IMR-90 (cell line): ENCODE data around the gene VWCE. TPM values are rescaled to one million over a fixed set of nuclear protein-coding genes. Genes with fewer than 3 reads are reported as not detected.

Source experiments
- ATAC-seq: fragments of 200-7000 bp; cut with Tn5 transposase; 2 replicates; pipeline ENCODE4 v1.9.1; 2020; ENCODE audit warnings: low read depth, mild to moderate bottlenecking, moderate library complexity
- BruUV-seq: library from RNA; stranded (reverse); fragments of 400-500 nt; replicated peaks from 2 replicates; lab custom pipeline; 2021; lab: Mats Ljungman, UMichigan
- CTCF ChIA-PET: fragments of 300-600 bp; formaldehyde crosslinking; extraction: SDS; loops from one replicate; lab custom pipeline; 2021; ENCODE audit warnings: antibody characterized with exemption; lab: Yijun Ruan, JAX
- POLR2A ChIA-PET: fragments of 300-600 bp; sonication (Branson Sonifier 250); formaldehyde crosslinking; loops from one replicate; lab custom pipeline; 2022; ENCODE audit warnings: antibody characterized with exemption; ENCODE audit not compliant: unreplicated experiment; lab: Charles Lee
- DNase-seq: peaks from one replicate; pipeline ENCODE4 v3.0.0; 2013
- H2AFZ ChIP-seq: replicated peaks from 2 replicates; pipeline ENCODE3; 2013; ENCODE audit warnings: low read length, mild to moderate bottlenecking; ENCODE audit not compliant: poor library complexity
- H2AK5ac ChIP-seq: 2 replicates; pipeline ENCODE4 v1.6.1; 2013; ENCODE audit warnings: low read depth, low read length, inconsistent platforms
- H2AK9ac ChIP-seq: replicated peaks from 2 replicates; pipeline ENCODE3; 2013; ENCODE audit warnings: mild to moderate bottlenecking, low read depth, low read length, moderate library complexity; ENCODE audit not compliant: poor library complexity
- H2BK120ac ChIP-seq: 2 replicates; pipeline ENCODE4 v1.6.1; 2013; ENCODE audit warnings: low read depth, low read length, inconsistent platforms
- H2BK15ac ChIP-seq: 3 replicates; pipeline ENCODE4 v1.6.1; 2013; ENCODE audit warnings: low read depth, low read length, inconsistent platforms
- H2BK20ac ChIP-seq: 2 replicates; pipeline ENCODE4 v1.6.1; 2013; ENCODE audit warnings: low read depth, mild to moderate bottlenecking, inconsistent platforms, low read length, moderate library complexity
- H2BK5ac ChIP-seq: 2 replicates; pipeline ENCODE4 v1.6.1; 2013; ENCODE audit warnings: mild to moderate bottlenecking, low read depth, low read length, inconsistent platforms; ENCODE audit not compliant: poor library complexity, severe bottlenecking
- H3K14ac ChIP-seq: replicated peaks from 2 replicates; pipeline ENCODE4 v1.6.1; 2013; ENCODE audit warnings: low read depth, low read length, inconsistent platforms
- H3K18ac ChIP-seq: 2 replicates; pipeline ENCODE4 v1.6.1; 2013; ENCODE audit warnings: low read depth, low read length, control low read depth
- H3K23ac ChIP-seq: 2 replicates; pipeline ENCODE4 v1.6.1; 2013; ENCODE audit warnings: low read depth, low read length, inconsistent platforms
- H3K27ac ChIP-seq: 2 replicates; pipeline ENCODE4 v1.5.1; 2013; ENCODE audit warnings: mild to moderate bottlenecking, control low read depth, low read length; ENCODE audit not compliant: insufficient read depth
- H3K27me3 ChIP-seq: 2 replicates; pipeline ENCODE4 v1.6.1; 2013; ENCODE audit warnings: low read length; ENCODE audit not compliant: control insufficient read depth, insufficient read depth
- H3K36me3 ChIP-seq: 2 replicates; pipeline ENCODE4 v1.6.1; 2013; ENCODE audit warnings: low read length, mixed read lengths; ENCODE audit not compliant: control insufficient read depth, insufficient read depth
- H3K4ac ChIP-seq: 2 replicates; pipeline ENCODE4 v1.6.1; 2013; ENCODE audit warnings: low read depth, low read length, inconsistent platforms
- H3K4me1 ChIP-seq: 2 replicates; pipeline ENCODE4 v1.6.1; 2013; ENCODE audit warnings: low read length, mixed read lengths; ENCODE audit not compliant: control insufficient read depth, insufficient read depth
- H3K4me2 ChIP-seq: 2 replicates; pipeline ENCODE4 v1.6.1; 2013; ENCODE audit warnings: low read depth, mild to moderate bottlenecking, control low read depth, low read length, moderate library complexity
- H3K4me3 ChIP-seq: 2 replicates; pipeline ENCODE4 v1.5.1; 2013; ENCODE audit warnings: low read depth, mild to moderate bottlenecking, control low read depth, low read length, moderate library complexity; ENCODE audit not compliant: insufficient read depth
- H3K56ac ChIP-seq: 2 replicates; pipeline ENCODE4 v1.6.1; 2013; ENCODE audit warnings: low read length, inconsistent platforms; ENCODE audit not compliant: insufficient read depth; ENCODE audit errors: extremely low read depth
- H3K79me1 ChIP-seq, 2 experiments: 2 replicates each; pipeline ENCODE4 v1.6.1; 2013; ENCODE audit warnings: low read length in 2 of 2, inconsistent platforms in 1 of 2, low read depth in 1 of 2
- H3K9ac ChIP-seq: 2 replicates; pipeline ENCODE4 v1.6.1; 2013; ENCODE audit warnings: low read depth, low read length, control low read depth
- H3K9me1 ChIP-seq: 2 replicates; pipeline ENCODE4 v1.6.1; 2013; ENCODE audit warnings: low read length, inconsistent platforms; ENCODE audit not compliant: insufficient read depth
- H3K9me3 ChIP-seq: 2 replicates; pipeline ENCODE4 v1.6.1; 2013; ENCODE audit warnings: low read length; ENCODE audit not compliant: control insufficient read depth, insufficient read depth
- H4K20me1 ChIP-seq: 2 replicates; pipeline ENCODE4 v1.6.1; 2013; ENCODE audit warnings: low read length, inconsistent platforms; ENCODE audit not compliant: insufficient read depth
- H4K5ac ChIP-seq: 2 replicates; pipeline ENCODE4 v1.6.1; 2013; ENCODE audit warnings: mild to moderate bottlenecking, low read depth, low read length, control low read depth
- H4K8ac ChIP-seq, 2 experiments: 2 replicates each; pipeline ENCODE4 v1.6.1; 2013; ENCODE audit warnings: low read depth in 2 of 2, low read length in 2 of 2, control low read depth in 1 of 2, inconsistent platforms in 1 of 2
- H4K91ac ChIP-seq: 2 replicates; pipeline ENCODE4 v1.6.1; 2013; ENCODE audit warnings: low read depth, low read length, inconsistent platforms; ENCODE audit not compliant: insufficient read depth
- CEBPB ChIP-seq: IDR thresholded peaks from 2 replicates; pipeline ENCODE4 v1.6.1; 2012; ENCODE audit warnings: low read depth, low read length, improper control_type of control experiment
- ELK1 ChIP-seq: fragments of 150-350 bp; IDR thresholded peaks from 2 replicates; pipeline ENCODE4 v1.6.1; 2016; ENCODE audit warnings: low read depth, mild to moderate bottlenecking, low read length, moderate library complexity, borderline replicate concordance
- MAFK ChIP-seq: IDR thresholded peaks from 2 replicates; pipeline ENCODE4 v1.6.1; 2012; ENCODE audit warnings: low read depth, low read length, improper control_type of control experiment
- MAZ ChIP-seq: IDR thresholded peaks from 2 replicates; pipeline ENCODE4 v1.6.1; 2012; ENCODE audit warnings: low read depth, mild to moderate bottlenecking, low read length, improper control_type of control experiment, moderate library complexity, borderline replicate concordance
- RAD21 ChIP-seq: IDR thresholded peaks from 2 replicates; pipeline ENCODE4 v1.6.1; 2012; ENCODE audit warnings: low read length, improper control_type of control experiment
- RFX5 ChIP-seq: IDR thresholded peaks from 2 replicates; pipeline ENCODE4 v1.8.0; 2012; ENCODE audit warnings: low read depth, mild to moderate bottlenecking, low read length, moderate library complexity
- WGBS, 2 experiments: methylation state at CpG; one replicate each; pipeline versions ENCODE4 v1.1.5 to v1.1.7; 2013; ENCODE audit warnings: missing lambda C conversion rate in 2 of 2; ENCODE audit not compliant: insufficient read length in 1 of 2; ENCODE audit errors: extremely low coverage in 2 of 2; 5-methylcytosine and 5-hydroxymethylcytosine counted together
- dilution Hi-C: fragments of 300-500 bp; cut with HindIII; formaldehyde crosslinking; loops from one replicate; pipeline ENCODE4 v1.14.3; 2018; ENCODE audit warnings: low sequenced_read_pairs; ENCODE audit not compliant: unreplicated experiment
- in situ Hi-C: fragments of 300-500 bp; cut with MboI; formaldehyde crosslinking; loops from 3 replicates; pipeline ENCODE4 v1.14.3; 2019; ENCODE audit warnings: low sequenced_read_pairs, inconsistent platforms, mixed read lengths
- intact Hi-C: fragments of 100-400 bp; cut with micrococcal nuclease; formaldehyde crosslinking; loops from 2 replicates; pipeline ENCODE4 v1.10.0; 2022
- polyA plus RNA-seq, 3 experiments: library from polyadenylated mRNA; depleted of rRNA; stranded (reverse); fragments of >200 nt; gene quantifications; 2 replicates each; pipeline ENCODE4 v1.2.3, GENCODE V29; 2012; ENCODE audit warnings: low replicate concordance in 1 of 3
- total RNA-seq: library from RNA; depleted of rRNA; stranded (reverse); fragments of >200 nt; gene quantifications from 2 replicates; pipeline ENCODE4 v1.2.3, GENCODE V29; 2012

The VWCE gene
- total and polyA plus RNA-seq, 2 of the 4 experiments (the other 2 are of a cell fraction) = under 0.01 to 1.1 TPM

GRCh38 chr11:61309739-61310138, 14.6 kb upstream of the VWCE start:
- no peak overlapping the region for H2BK120ac ChIP-seq
- intact Hi-C loops (no loop called here), dilution Hi-C loops (no loop called here), in situ Hi-C loops (loop anchor here (25.0 kb wide), 1 partner anchor 1697 kb away; the partner anchor contains the start of gene OSBP)
- H2AFZ ChIP-seq = no peak overlapping the region
- no peak overlapping the region for H2AK9ac ChIP-seq
- H3K9ac ChIP-seq = no peak overlapping the region
- no peaks in the 10 kb centered on the region for H3K4me1 ChIP-seq
- H2AK5ac ChIP-seq = no peak overlapping the region
- no peaks in the 10 kb centered on the region for H3K27me3 ChIP-seq
- no peak overlapping the region for H2BK5ac ChIP-seq
- ChIA-PET POLR2A (no interaction called here), CTCF (interaction anchor here (1.2 kb wide), 1 partner anchor 82 kb away, joined by 3 read pairs; no protein-coding TSS in a partner anchor)
- H2BK15ac ChIP-seq = no peak overlapping the region
- TF ChIP-seq MAZ (no peak), CEBPB (no peak), RFX5 (no peak), ELK1 (no peak), MAFK (no peak), RAD21 (no peak)
- H3K36me3 ChIP-seq = peaks cover 81% of the 10 kb centered on the region
- H4K5ac ChIP-seq = no peak overlapping the region
- H3K23ac ChIP-seq = no peak overlapping the region
- no CpG with 5 or more reads among the region's 7 CpGs for WGBS, 2 experiments
- no peak overlapping the region for H2BK20ac ChIP-seq
- ATAC-seq (no peak), DNase-seq (no peak)
- BruUV-seq = no TSS peak
- no peak overlapping the region for H3K4me3 ChIP-seq
- H3K4me2 ChIP-seq = no peak overlapping the region
- peaks cover 25% of the 10 kb centered on the region; the same call in 1 of the 2 replicates for H4K20me1 ChIP-seq
- no peak overlapping the region for H3K56ac ChIP-seq
- H3K18ac ChIP-seq = no peak overlapping the region
- no peak overlapping the region for H3K14ac ChIP-seq
- no peak overlapping the region for H4K91ac ChIP-seq
- H3K9me3 ChIP-seq = no peaks in the 10 kb centered on the region
- H3K27ac ChIP-seq = no peak overlapping the region
- H3K9me1 ChIP-seq = no peaks in the 10 kb centered on the region; the same call in 1 of the 2 replicates
- H3K4ac ChIP-seq = no peak overlapping the region
- H3K79me1 ChIP-seq = peaks cover 21 to 36% of the 10 kb centered on the region in 2 experiments
- no peak overlapping the region for H4K8ac ChIP-seq
